ENCODE data around the gene RANBP9. TPM values are rescaled to one million over a fixed set of nuclear protein-coding genes. Genes with fewer than 3 reads are reported as not detected.

Gene RANBP9
- total and polyA plus RNA-seq, 9 of the 15 experiments (the other 6 are each of a cell fraction or from before 2014, with no cell fraction given) = 27.5 to 130 (median 61.5) TPM

DNA sequence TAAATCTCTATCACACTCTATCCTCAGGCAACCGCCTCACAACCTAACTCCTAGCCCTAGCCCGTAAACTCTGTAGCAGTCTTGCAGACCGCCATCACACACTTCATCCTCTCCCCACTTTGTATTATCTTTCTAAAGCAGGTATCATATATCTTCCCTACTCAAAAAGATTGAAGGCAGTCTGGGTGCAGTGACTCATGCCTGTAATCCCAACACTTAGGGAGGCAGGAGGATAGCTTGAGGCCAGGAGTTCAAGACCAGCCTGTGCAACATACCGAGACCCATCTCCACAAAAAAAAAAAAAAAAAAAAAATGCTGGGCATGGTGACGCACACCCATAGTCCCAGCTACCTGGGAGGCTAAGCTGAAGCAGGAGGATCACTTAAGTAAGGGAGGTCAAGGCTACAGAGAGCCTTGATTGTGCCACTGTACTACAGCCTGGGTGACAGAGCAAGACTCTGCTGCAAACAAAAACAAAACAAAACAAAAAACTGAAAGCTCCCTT, 22.9 kb downstream of the RANBP9 start (continued):
- TF ChIP-seq, protein P1, sequence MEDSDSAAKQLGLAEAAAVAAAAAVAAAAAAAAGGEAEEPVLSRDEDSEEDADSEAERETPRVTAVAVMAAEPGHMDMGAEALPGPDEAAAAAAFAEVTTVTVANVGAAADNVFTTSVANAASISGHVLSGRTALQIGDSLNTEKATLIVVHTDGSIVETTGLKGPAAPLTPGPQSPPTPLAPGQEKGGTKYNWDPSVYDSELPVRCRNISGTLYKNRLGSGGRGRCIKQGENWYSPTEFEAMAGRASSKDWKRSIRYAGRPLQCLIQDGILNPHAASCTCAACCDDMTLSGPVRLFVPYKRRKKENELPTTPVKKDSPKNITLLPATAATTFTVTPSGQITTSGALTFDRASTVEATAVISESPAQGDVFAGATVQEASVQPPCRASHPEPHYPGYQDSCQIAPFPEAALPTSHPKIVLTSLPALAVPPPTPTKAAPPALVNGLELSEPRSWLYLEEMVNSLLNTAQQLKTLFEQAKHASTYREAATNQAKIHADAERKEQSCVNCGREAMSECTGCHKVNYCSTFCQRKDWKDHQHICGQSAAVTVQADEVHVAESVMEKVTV (CRISPR knock-in tag; IDR thresholded peaks at IDR 0.05) = no peak
- TF ChIP-seq ZNF444 (CRISPR knock-in tag; IDR thresholded peaks at IDR 0.05) = no peak
- peak in 1 of 2 experiments; percentile 90; a peak in 1 of 3 replicates for TF ChIP-seq CBX3 (IDR thresholded peaks at IDR 0.05; ENCODE audit: borderline replicate concordance in 1 of 2, low read length in 2 of 2)
- TF ChIP-seq, protein P2, sequence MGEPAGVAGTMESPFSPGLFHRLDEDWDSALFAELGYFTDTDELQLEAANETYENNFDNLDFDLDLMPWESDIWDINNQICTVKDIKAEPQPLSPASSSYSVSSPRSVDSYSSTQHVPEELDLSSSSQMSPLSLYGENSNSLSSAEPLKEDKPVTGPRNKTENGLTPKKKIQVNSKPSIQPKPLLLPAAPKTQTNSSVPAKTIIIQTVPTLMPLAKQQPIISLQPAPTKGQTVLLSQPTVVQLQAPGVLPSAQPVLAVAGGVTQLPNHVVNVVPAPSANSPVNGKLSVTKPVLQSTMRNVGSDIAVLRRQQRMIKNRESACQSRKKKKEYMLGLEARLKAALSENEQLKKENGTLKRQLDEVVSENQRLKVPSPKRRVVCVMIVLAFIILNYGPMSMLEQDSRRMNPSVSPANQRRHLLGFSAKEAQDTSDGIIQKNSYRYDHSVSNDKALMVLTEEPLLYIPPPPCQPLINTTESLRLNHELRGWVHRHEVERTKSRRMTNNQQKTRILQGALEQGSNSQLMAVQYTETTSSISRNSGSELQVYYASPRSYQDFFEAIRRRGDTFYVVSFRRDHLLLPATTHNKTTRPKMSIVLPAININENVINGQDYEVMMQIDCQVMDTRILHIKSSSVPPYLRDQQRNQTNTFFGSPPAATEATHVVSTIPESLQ (CRISPR knock-in tag; IDR thresholded peaks at IDR 0.05) = no peak; the same call in 1 of the 2 replicates
- no peak for TF ChIP-seq MTA3 (IDR thresholded peaks at IDR 0.05; ENCODE audit: borderline replicate concordance)
- TF ChIP-seq WHSC1 (IDR thresholded peaks at IDR 0.05; ENCODE audit: low read length) = no peak
- no peak for TF ChIP-seq ZNF507 (tag; conservative IDR thresholded peaks at IDR 0.05)
- no peak for TF ChIP-seq SP1 (CRISPR knock-in tag; IDR thresholded peaks at IDR 0.05)
- peak; percentile 81 to 96 for TF ChIP-seq RCOR1 (IDR thresholded peaks at IDR 0.05; ENCODE audit: borderline replicate concordance in 1 of 2, low read depth in 2 of 2, low read length in 2 of 2)
- TF ChIP-seq POLR2G (IDR thresholded peaks at IDR 0.05; ENCODE audit: low read depth, low read length) = no peak
- no peak for TF ChIP-seq NR2F6 (CRISPR knock-in tag; IDR thresholded peaks at IDR 0.05)
- 0 out of 2 replicates have a peak, but pooled peaks have one; percentile 11 for TF ChIP-seq MYC (IDR thresholded peaks at IDR 0.05; ENCODE audit: low read depth, low read length)
- no peak for TF ChIP-seq MYC (CRISPR knock-in tag; IDR thresholded peaks at IDR 0.05; ENCODE audit: borderline replicate concordance, low read depth)
- TF ChIP-seq ZNF3 (CRISPR knock-in tag; IDR thresholded peaks at IDR 0.05) = no peak
- TF ChIP-seq TRIM24 (IDR thresholded peaks at IDR 0.05) = peak; percentile 57 to 74; a peak in 3 of 4 replicates

Measured in K562 (cell line).